Spleen (tissue), 11 donors: ENCODE measurements around the gene RASSF4. TPM values are rescaled to one million over a fixed set of nuclear protein-coding genes. Genes with fewer than 3 reads are reported as not detected.

Experiments used
- DNase-seq: peaks from one replicate; pipeline ENCODE4 v3.0.0-alpha.2; 2020
- H3K27ac ChIP-seq, 8 donors: fragments of 200-600 bp; sonication (generic) in 7 of 8; 1 replicate in 4 of 8; 2 replicates in 4 of 8; pipeline versions ENCODE4 v1.5.0 to v1.8.0; 2016 to 2021; ENCODE audit warnings: inconsistent platforms in 4 of 8, mild to moderate bottlenecking in 4 of 8, moderate library complexity in 1 of 8
- H3K27me3 ChIP-seq, 7 donors: fragments of 200-600 bp; sonication (generic) in 6 of 7; replicated peaks in 1 of 7; 1 replicate in 4 of 7; 2 replicates in 3 of 7; pipeline versions ENCODE4 v1.5.0 to v1.8.0; 2016 to 2021; ENCODE audit warnings: inconsistent platforms in 3 of 7, mild to moderate bottlenecking in 1 of 7
- H3K36me3 ChIP-seq, 6 donors: fragments of 200-600 bp; sonication (generic) in 5 of 6; 1 replicate in 4 of 6; 2 replicates in 2 of 6; pipeline versions ENCODE4 v1.5.0 to v1.8.0; 2016 to 2021; ENCODE audit warnings: inconsistent platforms in 2 of 6
- H3K4me1 ChIP-seq, 6 donors: fragments of 200-600 bp; sonication (generic) in 5 of 6; 1 replicate in 3 of 6; 2 replicates in 3 of 6; pipeline versions ENCODE4 v1.5.0 to v1.8.0; 2016 to 2021; ENCODE audit warnings: inconsistent platforms in 3 of 6
- H3K4me3 ChIP-seq, 8 donors: fragments of 200-600 bp; sonication (generic) in 7 of 8; 1 replicate in 4 of 8; 2 replicates in 4 of 8; pipeline versions ENCODE4 v1.5.0 to v1.8.0; 2016 to 2021; ENCODE audit warnings: inconsistent platforms in 4 of 8, mild to moderate bottlenecking in 4 of 8, moderate library complexity in 2 of 8
- H3K9me3 ChIP-seq, 8 donors: fragments of 200-600 bp; sonication (generic) in 7 of 8; 1 replicate in 4 of 8; 2 replicates in 4 of 8; pipeline versions ENCODE4 v1.5.0 to v1.8.0; 2016 to 2021; ENCODE audit warnings: inconsistent platforms in 4 of 8
- CTCF ChIP-seq, 11 experiments: fragments of 200-600 bp in 7 of 11; fragments of 450-650 bp in 4 of 11; sonication (generic) in 4 of 11; IDR thresholded peaks in 8 of 11; conservative IDR thresholded peaks in 3 of 11; 1 replicate in 7 of 11; 2 replicates in 4 of 11; pipeline versions ENCODE4 v1.4.0 to v1.8.0; 2016 to 2021; ENCODE audit warnings: antibody characterized with exemption in 11 of 11, inconsistent platforms in 4 of 11, mild to moderate bottlenecking in 1 of 11
- POLR2A ChIP-seq, 3 donors: fragments of 450-650 bp; IDR thresholded peaks; one replicate each; pipeline ENCODE4 v1.5.1; 2017; ENCODE audit warnings: antibody characterized with exemption in 3 of 3, mild to moderate bottlenecking in 1 of 3
- POLR2AphosphoS5 ChIP-seq, 3 donors: sonication (generic); formaldehyde crosslinking; IDR thresholded peaks; one replicate each; pipeline ENCODE4 v1.5.1; 2017; ENCODE audit warnings: antibody characterized with exemption in 3 of 3
- WGBS, 5 donors: extraction: QIAGEN DNeasy Blood & Tissue Kit in 3 of 5; methylation state at CpG; one replicate each; pipeline versions ENCODE4 v1.1.5 to v1.1.7; 2013 to 2018; 5-methylcytosine and 5-hydroxymethylcytosine counted together
- intact Hi-C: fragments of 100-400 bp; cut with DNase I; formaldehyde crosslinking; loops from one replicate; pipeline ENCODE4 v1.15.0; 2023; ENCODE audit warnings: low total_unique reads
- polyA plus RNA-seq, 3 donors: library from polyadenylated mRNA; stranded (reverse); fragments of 200-250 nt; gene quantifications; one replicate each; pipeline ENCODE4 v1.2.1, GENCODE V29; 2013
- total RNA-seq, 7 donors: library from RNA; depleted of rRNA in 3 of 7; stranded (reverse); fragments of >200 nt in 3 of 7; fragmentation: NEBNext Ultra II Directional in 4 of 7; extraction: Animal tissue kit (Norgen Biotek cat#: 25700) in 4 of 7; gene quantifications; one replicate each; pipeline versions ENCODE4 v1.1.0 to v1.2.1, GENCODE V29; 2016 to 2021
- donor health status: healthy with polysubstance abuse.
- donor health status: DM: no; HTN: no; CAD: no; lungs with moderate emphysema.
- donor health status: DM: no; HTN: no; CAD: no.
- donor health status: Bipolar disorder and iron deficiency.
- donor health status: healthy.
- donor health status: DM: no; HTN: no; CAD: no.
- donor health status: DM: yes; HTN: yes; CAD: no.

The RASSF4 gene
- total and polyA plus RNA-seq, 10 donors, result 36.7 to 96.2 (median 73.5) TPM

- WGBS, 5 donors, result 72 to 80% (median 77%) methylated on average over 7 of the region's 7 CpGs
- peaks cover 31 to 83% (median 65%) of the 10 kb centered on the region in 6 donors for H3K4me1 ChIP-seq
- intact Hi-C loops, result no loop called here
- TF ChIP-seq POLR2A (IDR thresholded peaks at IDR 0.05) (no peak), POLR2AphosphoS5 (IDR thresholded peaks at IDR 0.05) (no peak), CTCF (IDR thresholded peaks at IDR 0.05 in 8 of 11, conservative IDR thresholded peaks at IDR 0.05 in 3 of 11) (no peak)
- no peaks in the 10 kb centered on the region for H3K27me3 ChIP-seq
- peak overlapping the region in 7 of 8 donors; percentile 85 to 93 (median 90) for H3K27ac ChIP-seq
- DNase-seq, result peak; percentile 73
- peak overlapping the region; percentile 72 to 89 (median 76) for H3K4me3 ChIP-seq
- H3K9me3 ChIP-seq, result peaks cover 0 to 4% (median 0%) of the 10 kb centered on the region in 8 donors
- peaks cover 0 to 13% (median 1%) of the 10 kb centered on the region in 6 donors for H3K36me3 ChIP-seq
Observed at GRCh38 chr10:44960482-44961229, 1.1 kb downstream of the RASSF4 start.

- TF ChIP-seq POLR2A (IDR thresholded peaks at IDR 0.05) (no peak), CTCF (IDR thresholded peaks at IDR 0.05 in 8 of 11, conservative IDR thresholded peaks at IDR 0.05 in 3 of 11) (no peak), POLR2AphosphoS5 (IDR thresholded peaks at IDR 0.05) (no peak)
- Histone ChIP-seq H3K27ac (peak overlapping the region in 6 of 8 donors; percentile 87 to 93 (median 90)), H3K4me1 (peaks cover 31 to 88% (median 71%) of the 10 kb centered on the region in 6 donors), H3K9me3 (peaks cover 0 to 4% (median 0%) of the 10 kb centered on the region in 8 donors), H3K36me3 (peaks cover 0 to 8% (median 0%) of the 10 kb centered on the region in 6 donors), H3K27me3 (no peaks in the 10 kb centered on the region), H3K4me3 (peak overlapping the region in 5 of 8 donors; percentile 2 to 89 (median 76))
- intact Hi-C loops, result no loop called here
- peak; percentile 74 for DNase-seq
- 52 to 61% (median 57%) methylated on average over 4 of the region's 4 CpGs for WGBS, 5 donors
Observed at GRCh38 chr10:44961230-44961571, 1.6 kb downstream of the RASSF4 start.

- Histone ChIP-seq H3K9me3 (no peaks in the 10 kb centered on the region), H3K4me1 (peaks cover 36 to 97% (median 80%) of the 10 kb centered on the region in 6 donors), H3K36me3 (no peaks in the 10 kb centered on the region), H3K27me3 (no peaks in the 10 kb centered on the region), H3K27ac (peak overlapping the region in 6 of 8 donors; percentile 23 to 93 (median 89)), H3K4me3 (peak overlapping the region in 5 of 8 donors; percentile 2 to 89 (median 74))
- DNase-seq, result peak; percentile 68
- WGBS, 5 donors, result 78 to 91% (median 82%) methylated on average over 11 of the region's 11 CpGs
- TF ChIP-seq POLR2A (IDR thresholded peaks at IDR 0.05) (no peak), CTCF (IDR thresholded peaks at IDR 0.05 in 8 of 11, conservative IDR thresholded peaks at IDR 0.05 in 3 of 11) (no peak), POLR2AphosphoS5 (IDR thresholded peaks at IDR 0.05) (no peak)
- intact Hi-C loops, result no loop called here
Observed at GRCh38 chr10:44961931-44962750, 2.5 kb downstream of the RASSF4 start.
